Skeletal muscle cell (primary cell): Measurements from ENCODE around the gene FBN1.

Source experiments
- DNase-seq: peaks from one replicate; pipeline ENCODE4 v3.0.0-alpha.2; 2010; ENCODE audit warnings: low read depth
- H3K4me3 ChIP-seq: 2 replicates; pipeline ENCODE4 v1.5.1; 2011; ENCODE audit warnings: low read depth, mild to moderate bottlenecking, control low read depth, low read length, moderate library complexity

Gene FBN1

DNA sequence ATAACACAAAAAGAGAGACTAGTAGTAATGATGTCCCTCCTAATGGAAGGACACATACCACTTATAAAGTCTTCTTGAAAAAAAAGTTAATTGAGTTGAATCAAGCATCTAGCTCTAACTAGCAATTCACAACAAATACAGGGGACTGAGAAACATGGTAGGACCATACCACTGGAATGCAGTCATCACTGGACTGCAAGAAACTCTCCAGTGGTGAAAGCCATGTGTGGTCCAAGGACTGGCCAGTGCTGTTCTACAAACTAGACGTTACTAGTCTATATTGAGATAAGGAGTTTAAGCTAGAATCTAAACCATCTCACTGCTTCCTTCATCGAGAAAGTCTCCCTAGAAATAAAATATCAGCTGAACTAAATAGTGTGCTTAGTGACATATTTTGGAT lies 16.7 kb downstream of the FBN1 start:
- DNase-seq = no peak
- no peak overlapping the region for H3K4me3 ChIP-seq

DNA sequence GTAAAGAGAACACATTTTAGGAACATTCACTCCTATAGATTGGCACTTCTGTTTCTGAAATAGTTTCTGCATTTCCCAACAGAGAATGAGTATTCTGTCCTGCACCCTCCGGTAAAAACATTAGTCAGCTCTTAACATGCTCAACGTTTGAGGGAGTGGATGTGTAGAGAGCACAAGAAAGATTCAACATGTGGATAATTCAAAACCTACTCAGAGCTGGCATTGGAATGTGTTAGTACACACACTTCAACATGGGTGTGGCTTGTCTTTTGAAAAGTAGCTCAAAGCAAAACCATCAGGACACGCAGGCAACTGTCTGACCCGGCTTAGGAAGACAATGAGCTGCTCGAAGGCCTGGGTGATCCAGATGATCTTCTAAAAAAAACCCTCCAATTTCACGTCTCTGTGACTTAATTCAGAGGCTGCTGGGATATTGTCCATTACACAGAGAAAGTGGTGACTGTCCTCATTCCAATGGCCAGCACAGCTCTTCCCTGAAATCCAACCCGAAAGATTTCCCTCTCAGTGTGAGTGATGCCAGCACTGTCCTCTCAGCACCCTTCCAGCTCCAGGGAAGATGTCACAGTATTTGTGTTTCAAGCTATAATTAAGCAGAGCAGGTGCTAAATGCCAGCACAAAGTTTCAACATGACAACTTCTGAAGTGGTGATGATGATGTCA lies 18.1 kb downstream of the FBN1 start:
- DNase-seq = no peak
- no peak overlapping the region for H3K4me3 ChIP-seq

DNA sequence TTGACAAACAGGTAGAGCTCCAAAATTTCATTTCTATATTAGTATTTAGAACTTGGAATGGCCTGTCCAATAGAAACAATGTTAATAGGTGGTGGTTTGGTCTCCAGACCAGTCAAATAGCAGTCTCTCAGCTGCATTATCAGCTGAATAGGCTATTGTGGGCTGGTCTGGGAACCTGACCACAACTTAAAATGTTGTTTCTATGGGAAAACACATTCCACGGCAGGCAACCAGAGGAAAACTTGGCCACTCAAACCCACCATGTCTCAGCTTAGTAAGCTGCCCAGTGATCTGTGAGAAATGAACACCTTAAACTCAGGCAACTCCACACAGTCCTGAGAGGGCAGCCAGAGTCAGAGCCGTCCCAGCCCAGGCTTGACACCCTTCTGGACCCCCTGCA lies 20.4 kb downstream of the FBN1 start:
- DNase-seq = no peak
- no peak overlapping the region for H3K4me3 ChIP-seq

DNA sequence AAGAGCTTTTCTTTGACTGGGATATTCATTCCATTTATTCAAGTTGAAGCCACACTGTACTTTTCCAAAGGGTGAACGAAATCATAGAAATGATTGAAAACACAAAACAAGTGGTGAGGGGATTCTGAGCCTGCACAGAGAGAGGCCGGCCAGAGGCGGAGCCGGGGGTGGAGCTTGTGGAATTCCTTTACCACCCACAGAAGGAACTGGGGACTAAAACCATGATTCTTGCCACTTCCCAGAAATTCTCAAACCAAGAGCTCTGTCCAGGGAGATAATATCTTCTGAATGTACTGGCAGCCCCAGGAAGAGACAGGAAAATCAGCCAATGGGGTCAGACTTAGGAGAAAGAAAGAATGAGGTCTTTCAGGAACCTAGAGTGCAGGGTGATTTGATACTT lies 20.8 kb downstream of the FBN1 start:
- no peak for DNase-seq
- no peak overlapping the region for H3K4me3 ChIP-seq

DNA sequence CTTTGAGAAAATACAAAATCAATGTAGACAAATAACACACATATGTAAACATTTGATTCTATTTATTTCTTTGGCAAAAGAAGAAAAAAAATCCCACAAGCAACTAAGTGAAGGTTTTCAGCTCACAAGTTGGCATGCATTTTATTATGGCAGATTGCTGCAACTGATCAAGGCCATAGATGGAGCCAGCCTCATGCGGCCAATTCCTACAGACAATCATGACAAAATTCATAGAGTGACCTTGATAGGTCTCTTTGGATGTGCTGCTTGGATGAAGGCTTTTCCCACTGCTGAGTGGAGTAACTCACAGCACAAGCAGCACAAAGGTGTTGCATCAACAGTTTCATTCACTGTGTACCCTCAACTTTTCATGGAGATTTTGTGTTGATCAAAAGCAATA lies 22.1 kb downstream of the FBN1 start:
- H3K4me3 ChIP-seq = no peak overlapping the region
- no peak for DNase-seq

DNA sequence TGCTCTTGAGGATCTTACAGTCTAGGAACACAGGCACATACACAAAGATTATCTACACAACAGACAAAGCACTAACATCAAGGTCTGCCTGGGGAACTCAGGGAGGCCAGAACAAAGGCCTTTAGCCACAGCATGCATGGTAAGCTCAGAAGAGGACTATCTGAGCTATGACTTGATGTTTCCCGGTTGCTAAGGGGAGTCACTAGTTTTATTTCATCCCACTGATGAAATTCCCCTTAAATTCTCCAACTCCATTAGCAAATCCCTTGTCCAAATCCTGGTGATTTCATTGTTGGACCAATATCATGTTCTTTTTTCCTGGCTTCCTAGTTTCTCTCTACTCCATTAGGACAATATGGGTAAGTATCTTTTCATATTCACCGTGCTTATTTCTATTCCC lies 23.3 kb downstream of the FBN1 start:
- no peak overlapping the region for H3K4me3 ChIP-seq
- DNase-seq = no peak

DNA sequence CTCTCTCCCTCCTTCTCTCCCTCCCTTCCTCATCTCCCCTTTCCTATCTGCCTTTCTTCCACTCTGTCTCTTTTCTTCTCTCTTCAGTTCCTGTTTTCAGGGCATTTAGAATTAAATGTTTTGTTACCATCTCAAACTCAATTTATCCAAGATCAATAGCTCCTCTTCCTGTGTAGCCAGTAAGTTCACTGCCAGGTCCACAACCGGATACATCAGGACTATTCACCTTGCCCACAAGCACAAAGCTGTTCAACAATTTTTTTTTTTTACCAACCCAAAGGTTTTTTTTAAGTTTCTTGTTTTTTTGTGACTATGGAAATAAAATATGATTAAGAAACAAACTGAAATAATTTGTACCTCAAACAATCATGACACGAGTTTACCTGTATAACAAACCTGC lies 26.1 kb downstream of the FBN1 start:
- no peak overlapping the region for H3K4me3 ChIP-seq
- DNase-seq = no peak

DNA sequence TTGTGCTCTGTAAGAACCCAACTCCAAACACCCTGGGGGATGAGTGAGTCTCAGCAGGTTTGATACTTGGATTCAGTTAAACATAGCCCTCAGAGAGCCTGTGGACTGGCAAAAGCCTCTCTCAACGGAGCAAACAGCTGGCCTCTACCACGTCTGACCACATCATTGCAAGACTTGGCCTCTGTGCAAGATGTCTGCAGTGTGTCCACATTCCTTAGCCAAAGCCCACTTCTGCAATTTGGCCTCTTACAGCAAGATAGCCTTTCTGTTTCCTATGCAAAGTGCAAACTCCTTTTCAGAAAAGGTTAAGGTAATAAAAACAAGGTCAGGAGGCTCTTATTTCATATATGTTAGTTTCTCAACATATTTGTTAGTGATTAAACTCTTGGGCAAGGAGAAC lies 27.9 kb downstream of the FBN1 start:
- H3K4me3 ChIP-seq = no peak overlapping the region
- DNase-seq = peak; percentile 87

DNA sequence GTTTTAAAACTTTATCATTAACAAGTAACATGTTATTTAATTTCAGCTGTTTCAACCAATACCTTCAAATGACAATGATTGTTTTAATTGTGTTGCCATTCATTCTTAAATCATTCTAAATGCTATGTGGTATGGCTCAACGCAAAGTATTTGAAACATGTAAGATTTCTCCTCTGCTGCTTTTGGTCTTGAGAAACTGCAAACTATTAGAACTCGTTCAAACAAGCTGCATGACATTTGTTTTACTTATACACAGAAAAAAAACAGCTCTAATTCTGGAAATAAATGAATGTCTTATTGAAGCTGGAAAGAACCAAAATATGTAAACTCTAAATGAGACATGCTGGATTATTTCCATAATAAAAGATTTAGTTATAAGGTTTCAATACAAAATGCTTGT lies 29.3 kb downstream of the FBN1 start:
- H3K4me3 ChIP-seq = no peak overlapping the region
- no peak for DNase-seq

DNA sequence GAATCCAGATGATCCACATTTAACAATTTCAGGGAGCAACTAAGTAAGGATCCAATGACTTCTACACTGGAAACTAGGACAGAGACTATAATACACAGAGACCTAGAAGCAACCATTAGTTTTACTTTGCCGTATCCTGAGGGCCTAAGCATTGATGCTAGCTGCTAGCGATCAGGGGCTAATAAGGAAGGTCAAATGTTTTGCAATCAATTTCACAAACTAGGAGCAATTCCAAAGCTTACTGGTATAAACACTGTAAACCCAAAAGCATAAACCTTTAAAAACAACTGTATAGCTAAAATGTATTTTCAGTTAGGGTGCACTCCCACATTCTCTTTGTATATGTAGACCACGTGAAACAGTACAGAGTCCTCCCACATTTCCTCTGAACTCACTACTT lies 31.5 kb downstream of the FBN1 start:
- H3K4me3 ChIP-seq = no peak overlapping the region

DNA sequence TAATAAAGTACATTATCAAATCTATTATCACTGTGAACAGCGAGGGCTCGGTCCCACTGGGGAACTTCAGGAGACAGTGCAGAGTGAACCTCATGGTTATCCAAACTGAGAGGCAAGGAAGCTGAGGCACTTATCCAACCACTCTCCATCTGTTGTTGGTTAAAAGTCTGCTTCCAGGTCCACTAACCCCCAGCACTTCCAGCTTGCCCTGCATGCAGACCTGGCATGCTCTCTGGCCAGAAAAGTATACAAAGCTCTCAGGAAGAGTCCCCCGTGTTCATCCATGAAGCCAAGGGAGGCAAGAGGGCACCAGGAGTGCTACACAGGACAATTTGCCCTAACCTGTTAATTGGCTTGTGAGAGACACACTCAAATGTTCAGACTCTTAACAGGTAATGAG lies 36.0 kb downstream of the FBN1 start:
- no peak overlapping the region for H3K4me3 ChIP-seq
- no peak for DNase-seq

More for the DNA sequence above, 31.5 kb downstream of the FBN1 start:
- DNase-seq = no peak

DNA sequence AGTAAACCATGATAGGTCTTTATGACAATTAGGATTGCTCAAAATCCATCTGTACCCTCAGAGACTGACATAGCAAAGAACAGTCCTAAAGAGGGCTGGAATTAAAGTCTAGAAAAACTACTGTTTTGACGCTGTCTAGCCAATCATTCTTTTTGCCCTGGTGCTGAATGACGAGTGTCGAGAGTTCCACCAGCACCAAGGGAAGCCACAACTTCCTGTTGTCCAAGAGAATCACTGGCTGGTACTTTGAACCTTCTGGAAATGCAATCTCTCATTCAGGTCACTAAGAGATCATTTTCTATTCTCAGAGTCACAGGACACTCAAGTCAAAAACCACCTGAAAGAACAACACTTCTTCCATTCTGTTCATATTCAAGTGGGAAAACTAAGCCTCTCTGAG lies 37.7 kb downstream of the FBN1 start:
- no peak overlapping the region for H3K4me3 ChIP-seq
- no peak for DNase-seq

DNA sequence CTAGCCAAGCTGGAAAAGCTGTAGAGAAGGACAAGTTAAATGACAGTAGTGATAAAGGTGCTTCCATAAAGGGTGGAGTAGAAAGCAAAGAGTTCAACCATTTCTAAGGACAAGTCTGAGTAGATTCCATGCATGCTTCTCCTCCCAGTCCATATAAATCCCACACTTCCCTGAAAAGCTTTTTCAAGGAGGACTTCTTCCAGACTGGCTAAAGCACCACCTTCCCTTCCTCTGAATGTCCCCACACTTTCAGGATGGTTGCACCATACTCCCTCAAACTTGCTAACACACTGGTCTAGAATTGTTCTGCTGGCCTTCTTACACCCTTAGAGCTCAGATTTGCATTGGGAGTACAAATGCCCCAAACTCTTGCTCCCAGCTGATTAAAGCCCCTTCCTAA lies 40.9 kb downstream of the FBN1 start:
- no peak overlapping the region for H3K4me3 ChIP-seq
- DNase-seq = no peak

DNA sequence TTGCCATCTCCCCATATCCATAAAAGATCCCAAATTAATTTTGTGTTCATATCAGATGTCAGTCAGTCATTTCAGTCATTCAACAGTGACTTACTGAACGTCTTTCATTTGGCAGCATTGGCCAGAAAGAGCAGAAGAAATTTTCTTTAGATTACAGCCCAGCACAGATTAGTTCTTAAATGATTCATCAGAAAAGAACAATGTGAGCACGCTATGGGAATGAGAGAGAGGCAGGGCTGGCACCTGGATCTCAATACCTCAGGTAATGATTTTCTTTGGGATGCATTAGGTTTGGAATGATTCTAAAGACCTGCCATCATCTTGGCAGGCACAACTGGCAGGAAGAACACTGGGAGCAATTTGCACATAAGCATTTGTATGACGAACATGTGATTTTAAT lies 41.6 kb downstream of the FBN1 start:
- DNase-seq = no peak
- H3K4me3 ChIP-seq = no peak overlapping the region

DNA sequence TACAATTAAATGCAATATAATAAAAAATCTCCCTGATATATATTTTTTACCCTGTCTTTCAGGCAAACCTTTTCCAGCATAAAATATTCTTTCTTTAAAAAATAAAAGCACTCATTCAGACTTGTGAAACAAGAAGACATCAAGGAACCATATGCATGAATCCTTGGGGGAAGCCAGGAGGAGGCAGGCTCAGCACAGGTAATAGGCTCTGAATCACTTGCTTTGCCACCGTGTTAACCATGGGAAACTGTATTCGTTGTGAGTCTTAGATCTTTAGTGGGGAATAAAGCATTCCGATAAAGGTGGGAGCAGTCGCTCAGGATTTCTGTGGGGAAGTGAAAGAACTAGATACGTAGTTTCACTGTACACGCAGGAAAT lies 42.4 kb downstream of the FBN1 start:
- DNase-seq = no peak
- H3K4me3 ChIP-seq = no peak overlapping the region

DNA sequence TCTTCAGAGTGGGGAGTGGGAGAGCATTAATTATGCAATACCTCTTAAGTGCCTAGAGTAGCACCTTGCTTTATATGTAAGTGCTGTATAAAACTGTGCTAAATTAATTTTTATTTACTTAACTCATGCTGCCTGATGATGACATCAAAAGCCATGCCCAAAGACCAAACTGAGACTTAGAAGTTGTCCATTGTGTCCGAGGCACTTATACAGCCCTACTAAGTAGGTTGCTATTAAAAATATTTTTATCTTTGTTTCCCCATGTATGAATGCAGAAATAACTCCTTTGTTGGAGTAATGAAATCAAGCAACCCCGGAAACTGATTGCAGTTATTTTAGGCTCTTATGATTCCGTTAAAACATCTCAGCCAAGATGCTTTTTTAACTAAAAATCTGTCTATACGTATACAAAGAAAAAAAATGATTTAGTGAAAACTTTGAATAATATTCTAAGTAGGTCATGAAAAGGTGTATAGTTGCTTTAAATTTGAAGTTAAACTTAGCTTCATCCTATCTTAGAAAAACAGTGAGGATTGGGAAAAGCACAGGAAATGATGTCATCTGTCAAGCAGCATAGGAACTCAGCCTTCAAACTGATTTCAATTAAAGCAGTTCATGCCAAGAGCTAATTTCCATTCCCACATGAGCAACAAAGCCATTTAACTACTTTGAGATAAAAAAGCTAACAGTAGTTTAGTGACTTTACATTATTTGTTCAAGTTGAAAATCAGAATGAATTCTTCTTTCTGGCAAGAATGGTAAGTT lies 43.0 kb downstream of the FBN1 start:
- no peak overlapping the region for H3K4me3 ChIP-seq
- DNase-seq = no peak

DNA sequence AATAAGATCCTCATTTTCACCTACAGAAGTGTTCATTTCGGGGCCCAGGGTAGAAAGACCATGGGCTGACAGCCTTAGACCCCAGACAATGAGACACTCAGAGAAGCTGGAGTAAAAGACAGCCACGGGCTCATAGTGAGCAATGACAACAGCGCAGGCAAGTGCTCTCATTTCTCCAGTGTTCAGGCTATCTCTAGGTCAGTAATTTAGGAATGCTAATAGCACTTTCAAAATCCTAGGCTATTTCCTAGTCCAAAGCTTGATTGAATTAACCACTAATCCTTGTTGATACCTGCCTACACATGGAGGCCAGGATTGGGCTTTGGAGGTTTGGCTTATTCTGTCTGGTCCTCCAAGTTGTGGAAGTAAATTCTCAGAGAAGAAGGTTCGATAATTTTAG lies 44.4 kb downstream of the FBN1 start:
- no peak for DNase-seq
- H3K4me3 ChIP-seq = no peak overlapping the region

DNA sequence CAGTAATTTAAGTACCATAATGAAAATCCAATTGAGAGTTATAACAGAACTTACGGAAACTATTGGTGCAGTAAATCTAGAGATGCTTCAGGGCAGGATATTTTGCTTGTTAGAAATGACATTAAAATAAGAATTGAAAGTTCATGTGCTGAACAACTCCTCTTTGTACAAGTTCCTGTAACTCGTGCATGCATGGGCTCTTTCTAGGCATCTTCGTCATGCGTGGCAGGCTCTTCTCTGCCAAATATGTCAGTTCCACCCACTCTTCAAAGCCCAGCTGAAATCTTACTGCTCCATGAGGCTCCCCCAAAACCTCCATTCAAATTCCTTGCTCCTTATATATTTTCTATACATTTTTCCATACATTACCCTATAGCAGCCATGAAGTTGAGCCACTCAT lies 48.7 kb downstream of the FBN1 start:
- no peak for DNase-seq
- H3K4me3 ChIP-seq = no peak overlapping the region

DNA sequence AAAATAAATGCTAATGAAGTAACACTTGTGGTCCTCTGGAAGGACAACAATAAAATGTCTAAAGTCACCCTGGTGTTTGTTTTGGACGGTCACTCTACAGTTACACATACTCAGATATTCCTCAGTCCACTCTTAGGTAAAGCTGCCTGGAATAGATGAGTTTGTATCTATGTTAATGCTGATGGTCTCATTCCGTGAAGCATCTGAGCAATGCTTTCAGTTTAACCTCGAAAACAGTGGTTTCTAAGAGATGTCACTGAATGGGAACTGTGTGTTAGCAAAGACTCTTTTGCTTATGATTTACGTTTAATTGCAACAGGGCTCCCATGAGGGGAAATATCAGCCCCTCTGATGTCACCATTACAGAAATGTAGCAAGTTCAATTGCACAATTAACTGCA lies 49.1 kb downstream of the FBN1 start:
- peak; percentile 39 for DNase-seq
- H3K4me3 ChIP-seq = no peak overlapping the region

DNA sequence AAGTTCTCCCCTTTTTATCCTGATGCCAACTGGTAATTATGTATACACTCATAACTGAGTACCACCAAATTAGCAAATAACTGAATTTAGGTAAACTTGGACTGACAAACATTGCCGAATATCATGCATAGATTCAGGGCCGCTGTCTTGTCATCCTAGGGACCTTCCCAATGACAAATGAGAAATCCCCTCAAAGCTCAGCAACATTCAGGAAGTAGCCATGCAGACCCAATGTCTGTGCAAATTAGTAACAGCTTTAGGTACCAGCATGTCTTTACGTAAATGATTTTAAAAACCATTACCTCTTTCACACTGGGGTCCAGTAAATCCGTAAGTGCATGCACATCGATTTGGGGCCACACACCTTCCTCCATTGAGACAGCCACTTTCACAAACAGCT lies 49.5 kb downstream of the FBN1 start:
- DNase-seq = no peak
- no peak overlapping the region for H3K4me3 ChIP-seq

DNA sequence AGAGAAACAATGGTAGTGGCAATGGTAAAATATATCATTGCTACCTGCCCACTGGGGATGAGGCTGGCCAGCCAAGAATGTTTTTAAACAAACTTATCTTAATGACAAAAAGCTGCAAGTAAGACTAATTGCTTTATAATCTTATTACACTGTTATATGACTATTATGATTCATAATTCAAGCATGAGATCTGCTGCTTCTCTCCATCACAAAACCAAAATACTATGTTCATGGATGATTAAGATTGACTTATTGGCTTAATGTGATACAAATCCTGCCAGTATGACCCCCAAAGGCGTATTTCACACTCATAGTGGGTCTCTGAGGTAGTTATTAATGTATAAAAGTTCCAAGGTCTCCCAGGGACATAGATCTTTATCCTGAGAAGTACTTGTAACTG lies 52.6 kb downstream of the FBN1 start:
- no peak overlapping the region for H3K4me3 ChIP-seq
- no peak for DNase-seq
